ACC112 (cell line): ENCODE data around the gene GDF15.

Source experiments
- H2AFZ ChIP-seq: fragments of 200-600 bp; sonication (generic); one replicate; pipeline ENCODE4 v1.6.0; 2017; ENCODE audit warnings: antibody characterized with exemption, low read length; ENCODE audit not compliant: unreplicated experiment
- H3K27ac ChIP-seq: fragments of 200-600 bp; sonication (generic); 2 replicates; pipeline ENCODE4 v1.5.1; 2014; ENCODE audit warnings: low read depth, mild to moderate bottlenecking, antibody characterized with exemption, low read length, moderate library complexity
- H3K27me3 ChIP-seq: fragments of 200-600 bp; sonication (generic); 2 replicates; pipeline ENCODE4 v1.6.1; 2014; ENCODE audit warnings: mild to moderate bottlenecking, antibody characterized with exemption, low read length, moderate library complexity, mixed read lengths; ENCODE audit not compliant: insufficient read depth
- H3K36me3 ChIP-seq: fragments of 200-600 bp; sonication (generic); 2 replicates; pipeline ENCODE4 v1.6.1; 2016; ENCODE audit warnings: mild to moderate bottlenecking, antibody characterized with exemption, low read length, moderate library complexity, mixed read lengths; ENCODE audit not compliant: insufficient read depth
- H3K4me1 ChIP-seq: fragments of 200-600 bp; sonication (generic); one replicate; pipeline ENCODE4 v1.6.1; 2016; ENCODE audit warnings: low read length, mixed read lengths; ENCODE audit not compliant: insufficient read depth, unreplicated experiment, control insufficient read depth
- H3K4me3 ChIP-seq: fragments of 200-600 bp; sonication (generic); 2 replicates; pipeline ENCODE4 v1.5.1; 2014; ENCODE audit warnings: mild to moderate bottlenecking, low read depth, low read length
- H3K79me2 ChIP-seq: fragments of 200-600 bp; sonication (generic); one replicate; pipeline ENCODE4 v1.6.0; 2016; ENCODE audit warnings: low read length; ENCODE audit not compliant: control insufficient read depth, unreplicated experiment, insufficient read depth

The GDF15 gene, protein sequence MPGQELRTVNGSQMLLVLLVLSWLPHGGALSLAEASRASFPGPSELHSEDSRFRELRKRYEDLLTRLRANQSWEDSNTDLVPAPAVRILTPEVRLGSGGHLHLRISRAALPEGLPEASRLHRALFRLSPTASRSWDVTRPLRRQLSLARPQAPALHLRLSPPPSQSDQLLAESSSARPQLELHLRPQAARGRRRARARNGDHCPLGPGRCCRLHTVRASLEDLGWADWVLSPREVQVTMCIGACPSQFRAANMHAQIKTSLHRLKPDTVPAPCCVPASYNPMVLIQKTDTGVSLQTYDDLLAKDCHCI

DNA sequence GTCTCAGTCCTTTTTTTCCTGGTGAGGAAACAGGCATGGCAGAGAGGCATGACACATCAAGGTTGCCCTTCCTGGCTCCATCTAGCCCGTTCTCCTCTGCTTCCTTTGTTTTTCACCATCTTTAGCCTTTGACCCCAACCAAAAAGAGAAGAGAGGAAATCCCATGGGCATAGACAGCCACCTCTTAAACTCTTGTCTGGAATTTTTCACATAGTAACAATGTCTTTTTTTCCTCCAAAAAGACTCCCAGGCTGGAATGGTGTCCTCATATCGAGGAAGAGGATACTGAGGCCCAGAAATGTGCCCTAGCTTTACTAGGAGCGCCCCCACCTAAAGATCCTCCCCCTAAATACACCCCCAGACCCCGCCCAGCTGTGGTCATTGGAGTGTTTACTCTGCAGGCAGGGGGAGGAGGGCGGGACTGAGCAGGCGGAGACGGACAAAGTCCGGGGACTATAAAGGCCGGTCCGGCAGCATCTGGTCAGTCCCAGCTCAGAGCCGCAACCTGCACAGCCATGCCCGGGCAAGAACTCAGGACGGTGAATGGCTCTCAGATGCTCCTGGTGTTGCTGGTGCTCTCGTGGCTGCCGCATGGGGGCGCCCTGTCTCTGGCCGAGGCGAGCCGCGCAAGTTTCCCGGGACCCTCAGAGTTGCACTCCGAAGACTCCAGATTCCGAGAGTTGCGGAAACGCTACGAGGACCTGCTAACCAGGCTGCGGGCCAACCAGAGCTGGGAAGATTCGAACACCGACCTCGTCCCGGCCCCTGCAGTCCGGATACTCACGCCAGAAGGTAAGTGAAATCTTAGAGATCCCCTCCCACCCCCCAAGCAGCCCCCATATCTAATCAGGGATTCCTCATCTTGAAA lies at the start of gene GDF15:
TSS of gene GDF15 (plus strand) at position 484 of the 868 bp plus-strand sequence. CDS start at position 516, 32 bp downstream.
- Histone ChIP-seq H3K4me3 (peak within 1 kb of the TSS; percentile 72), H3K36me3 (no peaks in the 10 kb centered on the region), H2AFZ (peak within 1 kb of the TSS; percentile 11), H3K27ac (no peak within 1 kb of the TSS), H3K27me3 (no peaks in the 10 kb centered on the region), H3K79me2 (peaks cover 2% of the 10 kb centered on the region), H3K4me1 (no peaks in the 10 kb centered on the region)

DNA sequence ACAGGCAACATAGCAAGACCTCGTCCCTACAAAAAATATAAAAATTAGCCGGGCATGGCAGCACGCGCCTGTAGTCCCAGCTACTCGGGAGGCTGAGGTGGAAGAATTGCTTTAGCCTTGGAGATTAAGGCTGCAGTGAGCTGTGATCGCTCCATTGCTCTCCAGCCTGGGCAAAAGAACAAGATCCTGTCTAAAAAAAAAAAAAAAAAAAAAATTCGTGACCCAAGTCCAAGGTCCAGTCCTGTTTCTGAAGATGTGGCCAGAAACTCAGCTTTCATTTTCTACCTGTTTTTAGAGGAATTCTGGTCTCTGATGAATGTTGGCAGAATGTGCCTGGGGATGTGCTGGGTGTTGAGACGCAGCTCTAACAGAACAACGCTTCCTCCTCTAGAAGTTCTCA lies 47.4 kb upstream of the GDF15 start:
- Histone ChIP-seq H3K4me3 (no peak overlapping the region), H3K4me1 (no peaks in the 10 kb centered on the region), H3K27ac (no peak overlapping the region), H2AFZ (no peak overlapping the region), H3K27me3 (no peaks in the 10 kb centered on the region), H3K36me3 (no peaks in the 10 kb centered on the region), H3K79me2 (no peaks in the 10 kb centered on the region)

DNA sequence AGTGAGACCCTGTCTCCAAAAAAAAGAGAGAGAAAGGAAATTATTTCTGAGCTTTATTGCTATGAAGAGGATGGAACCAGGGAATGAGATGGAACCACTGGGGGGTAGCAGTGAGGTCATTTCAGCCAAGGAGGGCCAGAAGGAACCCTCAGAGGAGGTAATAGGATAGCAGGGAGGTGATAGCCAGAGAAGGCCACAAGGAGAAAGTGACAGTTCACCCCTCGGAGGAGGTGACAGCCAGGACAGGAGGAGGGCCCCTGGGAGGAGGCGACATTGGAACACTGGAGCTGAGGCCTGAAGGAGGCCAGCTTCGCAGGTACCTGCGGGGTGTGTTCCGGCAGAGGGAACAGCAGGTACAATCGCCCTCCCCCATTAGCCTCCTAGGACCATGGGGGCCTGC lies 46.2 kb upstream of the GDF15 start:
- Histone ChIP-seq H3K27me3 (no peaks in the 10 kb centered on the region), H3K4me1 (no peaks in the 10 kb centered on the region), H3K79me2 (no peaks in the 10 kb centered on the region), H3K36me3 (no peaks in the 10 kb centered on the region), H3K4me3 (no peak overlapping the region; the same call in 1 of the 2 replicates), H3K27ac (no peak overlapping the region), H2AFZ (no peak overlapping the region)

DNA sequence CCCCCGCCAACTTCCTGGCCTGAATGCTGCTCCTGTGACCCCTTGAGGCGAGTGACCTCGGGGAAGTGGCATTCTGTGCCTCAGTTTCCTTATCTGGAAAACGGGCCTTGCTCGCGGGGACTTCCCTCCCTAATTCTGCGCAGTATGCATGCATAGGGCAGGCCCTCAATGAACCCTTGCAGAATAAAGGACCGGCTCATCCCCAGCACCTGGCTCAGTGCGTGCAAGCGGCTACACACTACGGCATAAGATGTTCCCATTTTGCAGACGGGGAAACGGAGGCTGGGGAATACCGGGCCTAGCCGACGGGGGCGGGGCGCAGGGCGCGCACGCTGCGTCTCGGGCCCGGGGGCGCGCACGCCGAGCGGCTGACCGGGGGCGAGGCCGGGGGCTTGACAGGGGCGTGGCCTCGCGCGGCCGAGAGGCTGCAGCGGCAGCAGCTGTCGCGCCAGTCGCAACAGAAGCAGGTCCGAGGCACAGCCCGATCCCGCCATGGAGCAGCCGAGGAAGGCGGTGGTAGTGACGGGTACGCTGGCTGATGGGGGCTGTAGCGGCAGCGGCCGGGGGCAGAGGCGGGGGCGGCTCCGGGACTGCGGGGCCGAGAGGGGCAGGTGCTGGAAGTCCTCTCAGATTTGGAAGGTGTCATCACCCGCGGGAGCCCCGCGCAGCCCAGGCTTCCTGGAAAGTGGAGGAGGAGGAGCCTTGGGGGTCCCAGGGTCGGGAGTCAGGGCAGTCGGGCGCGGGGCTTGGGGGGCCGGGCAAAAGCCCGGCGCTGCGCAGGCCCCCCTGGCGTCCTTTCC lies 45.6 kb upstream of the GDF15 start, which contains the start of gene PGPEP1:
TSS of gene PGPEP1 (plus strand) at position 409 of the 800 bp plus-strand sequence. CDS start at position 493, 84 bp downstream.
- H3K27ac ChIP-seq = no peak within 1 kb of the TSS
- H3K27me3 ChIP-seq = no peaks in the 10 kb centered on the region
- peak within 1 kb of the TSS; percentile 60 for H2AFZ ChIP-seq
- H3K79me2 ChIP-seq = no peaks in the 10 kb centered on the region
- H3K36me3 ChIP-seq = no peaks in the 10 kb centered on the region
- no peaks in the 10 kb centered on the region for H3K4me1 ChIP-seq
- peak within 1 kb of the TSS; percentile 90 for H3K4me3 ChIP-seq

DNA sequence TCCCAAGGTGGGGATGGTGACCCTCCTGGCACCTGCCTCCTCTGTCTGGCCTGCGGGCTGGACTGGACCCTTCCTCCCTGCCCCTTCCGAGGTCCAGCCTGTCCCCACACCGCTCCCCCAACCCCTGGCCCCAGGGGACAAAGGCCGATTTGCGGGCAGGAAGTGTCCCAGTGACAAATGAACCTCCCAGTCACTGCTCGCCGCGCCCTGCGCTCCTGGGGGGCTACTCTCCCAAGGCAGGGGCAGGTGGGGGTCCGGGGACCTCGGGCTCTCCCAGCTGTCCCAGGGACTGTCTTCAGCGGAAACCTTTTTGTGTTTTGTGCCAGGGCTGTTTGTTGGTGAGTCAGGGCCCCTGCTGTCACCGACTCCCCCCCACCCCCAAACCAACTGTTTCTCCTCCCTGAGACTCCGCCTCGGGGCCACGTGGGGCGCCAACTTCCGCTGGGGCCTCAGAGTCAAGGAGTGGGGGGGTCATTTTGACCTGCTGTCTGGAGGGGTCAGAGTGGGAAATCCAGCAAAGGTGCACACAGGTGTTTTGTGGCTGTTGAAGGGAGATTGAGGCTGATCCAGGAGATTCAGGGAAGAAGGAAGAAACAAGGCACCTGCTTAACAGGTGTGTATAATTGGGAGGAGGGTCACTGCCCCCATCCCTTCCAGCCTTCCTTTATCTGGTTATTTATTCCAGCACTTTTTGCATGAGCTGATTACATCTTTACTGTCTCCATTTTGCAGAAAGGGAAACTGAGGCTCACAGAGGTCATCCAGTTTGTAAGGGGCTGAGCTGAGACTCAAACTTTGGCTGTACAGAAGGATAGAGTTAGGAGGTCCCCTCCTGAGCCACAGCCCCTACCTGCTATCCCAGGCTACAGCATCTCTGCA lies 44.7 kb upstream of the GDF15 start:
- no peaks in the 10 kb centered on the region for H3K4me1 ChIP-seq
- no peak overlapping the region for H3K27ac ChIP-seq
- peak overlapping the region; percentile 90 for H3K4me3 ChIP-seq
- no peaks in the 10 kb centered on the region for H3K27me3 ChIP-seq
- H3K36me3 ChIP-seq = no peaks in the 10 kb centered on the region
- H3K79me2 ChIP-seq = no peaks in the 10 kb centered on the region
- peak overlapping the region; percentile 60 for H2AFZ ChIP-seq

DNA sequence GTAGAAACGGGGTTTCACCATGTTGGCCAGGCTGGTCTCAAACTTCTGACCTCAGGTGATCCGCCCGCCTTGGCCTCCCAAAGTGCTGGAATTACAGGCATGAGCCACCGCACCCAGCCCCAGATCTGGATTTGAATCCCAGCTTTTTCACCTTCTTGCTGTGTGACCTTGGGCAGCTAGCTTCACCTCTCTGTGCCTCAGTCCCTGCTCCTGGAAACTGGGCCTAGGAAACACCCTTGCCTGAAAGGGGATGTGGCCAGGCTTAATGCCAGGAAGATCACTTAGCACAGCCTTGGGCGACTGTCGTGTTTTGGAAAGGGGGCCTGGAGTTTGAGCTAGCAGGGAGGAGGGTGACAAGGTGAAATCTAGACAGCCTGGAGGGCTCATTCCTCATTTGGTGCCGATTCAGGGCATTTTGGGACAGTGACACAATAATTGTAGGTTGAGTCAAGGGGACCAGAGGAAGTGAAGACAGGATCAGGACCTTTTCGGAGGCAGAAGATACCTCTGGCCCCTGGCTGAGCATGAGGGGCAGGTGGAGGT lies 43.8 kb upstream of the GDF15 start:
- Histone ChIP-seq H3K4me1 (no peaks in the 10 kb centered on the region), H3K79me2 (no peaks in the 10 kb centered on the region), H3K4me3 (no peak overlapping the region), H3K36me3 (no peaks in the 10 kb centered on the region), H3K27ac (no peak overlapping the region), H3K27me3 (no peaks in the 10 kb centered on the region), H2AFZ (no peak overlapping the region)

DNA sequence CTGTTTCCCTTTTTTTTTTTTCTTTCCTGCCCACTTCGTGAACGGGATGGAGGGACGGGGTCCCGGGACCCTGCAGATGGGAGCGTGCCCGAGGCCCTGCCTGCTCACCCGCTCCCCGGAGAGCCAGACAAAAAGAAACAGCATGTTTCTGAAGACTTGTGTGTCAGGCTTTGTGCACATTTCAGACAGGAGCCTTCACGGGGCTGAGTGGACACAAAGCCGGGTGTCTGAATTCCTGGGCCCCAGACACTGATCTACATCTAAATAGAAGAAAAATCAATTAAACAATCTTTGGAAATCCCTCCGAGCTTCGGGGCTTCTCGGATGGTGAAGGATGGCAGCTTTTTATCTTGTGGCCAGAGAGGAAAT lies 41.4 kb upstream of the GDF15 start:
- Histone ChIP-seq H3K27ac (no peak overlapping the region), H3K4me1 (no peaks in the 10 kb centered on the region), H3K36me3 (no peaks in the 10 kb centered on the region), H3K27me3 (no peaks in the 10 kb centered on the region), H3K79me2 (no peaks in the 10 kb centered on the region), H3K4me3 (no peak overlapping the region), H2AFZ (no peak overlapping the region)

DNA sequence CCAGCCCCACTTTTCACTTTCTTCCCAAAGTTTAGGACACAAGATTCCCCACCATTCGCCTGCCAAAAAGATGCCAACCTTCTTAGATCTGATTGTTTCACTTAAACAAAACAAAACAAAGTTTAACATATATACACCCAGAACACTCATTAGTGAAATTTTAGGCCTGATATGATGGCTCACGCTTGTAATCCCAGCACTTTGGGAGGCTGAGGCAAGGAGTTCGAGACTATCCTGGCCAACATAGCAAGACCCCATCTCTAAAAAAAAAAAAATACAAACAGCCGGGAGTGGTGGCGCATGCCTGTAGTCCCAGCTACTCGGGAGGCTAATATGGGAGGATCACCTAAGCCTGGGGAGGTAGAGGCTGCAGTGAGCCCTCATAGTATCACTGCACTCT lies 40.7 kb upstream of the GDF15 start:
- Histone ChIP-seq H3K27ac (no peak overlapping the region), H3K36me3 (no peaks in the 10 kb centered on the region), H3K4me3 (no peak overlapping the region), H3K79me2 (no peaks in the 10 kb centered on the region), H3K27me3 (no peaks in the 10 kb centered on the region), H3K4me1 (no peaks in the 10 kb centered on the region), H2AFZ (no peak overlapping the region)

DNA sequence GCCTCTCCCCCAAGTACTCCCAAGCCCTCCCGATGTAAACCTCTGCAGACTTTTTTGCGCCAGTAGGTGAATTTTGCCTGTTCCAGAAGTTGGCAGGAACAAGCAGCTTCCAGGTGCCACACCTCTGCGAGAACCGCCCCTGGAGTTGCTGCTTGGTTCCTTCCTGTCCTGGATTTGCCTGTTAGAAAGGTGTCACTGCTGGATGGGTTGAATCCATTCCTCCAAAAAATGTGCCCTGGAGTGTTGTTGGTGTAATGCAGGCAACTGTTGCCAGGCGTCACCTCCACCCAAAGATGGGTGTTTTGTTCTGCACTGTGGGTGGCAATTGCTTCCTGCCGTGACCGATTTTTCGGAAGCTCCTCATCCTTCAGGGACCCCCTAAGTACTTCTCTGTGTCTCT lies 39.9 kb upstream of the GDF15 start:
- H3K79me2 ChIP-seq = no peaks in the 10 kb centered on the region
- no peak overlapping the region for H3K27ac ChIP-seq
- H3K36me3 ChIP-seq = no peaks in the 10 kb centered on the region
- no peak overlapping the region for H3K4me3 ChIP-seq
- no peaks in the 10 kb centered on the region for H3K4me1 ChIP-seq
- no peaks in the 10 kb centered on the region for H3K27me3 ChIP-seq
- H2AFZ ChIP-seq = no peak overlapping the region
